ELF-1 (cell line): Measurements from ENCODE around the gene ADCY5.

Source experiments
- DNase-seq: peaks from one replicate; pipeline ENCODE4 v3.0.0-alpha.2; 2016; ENCODE audit warnings: low read depth, low spot score

Gene ADCY5

DNA sequence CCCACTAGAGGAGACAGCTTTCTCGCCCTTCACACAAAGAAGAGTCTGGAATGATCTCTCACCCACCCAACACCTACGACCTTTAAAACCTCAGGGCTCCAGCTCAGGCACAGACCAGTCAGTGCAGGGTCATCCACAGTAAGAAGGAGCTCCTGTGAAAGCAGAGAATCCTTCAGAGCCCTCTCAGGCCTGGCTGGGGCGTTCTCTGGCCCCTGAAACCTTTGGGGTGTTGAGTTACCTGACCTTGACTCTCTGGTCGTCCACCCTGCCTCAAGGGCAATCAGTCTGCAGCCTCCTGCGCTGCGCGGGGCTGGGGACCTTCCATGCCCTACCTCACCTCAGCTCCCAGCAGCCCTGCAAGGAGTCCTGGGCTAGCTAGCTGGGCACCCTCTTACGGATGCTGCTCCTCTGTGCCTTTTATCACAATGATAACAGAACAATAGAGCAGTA, 106.2 kb downstream of the ADCY5 start:
- no peak for DNase-seq

- DNase-seq = no peak
These were observed 106.8 kb downstream of the ADCY5 start for GRCh38 chr3:123341871-123342630.

GRCh38 chr3:123340336-123340735, 108.6 kb downstream of the ADCY5 start:
- DNase-seq = no peak

GRCh38 chr3:123339302-123339701, 109.6 kb downstream of the ADCY5 start:
- DNase-seq = no peak

DNA sequence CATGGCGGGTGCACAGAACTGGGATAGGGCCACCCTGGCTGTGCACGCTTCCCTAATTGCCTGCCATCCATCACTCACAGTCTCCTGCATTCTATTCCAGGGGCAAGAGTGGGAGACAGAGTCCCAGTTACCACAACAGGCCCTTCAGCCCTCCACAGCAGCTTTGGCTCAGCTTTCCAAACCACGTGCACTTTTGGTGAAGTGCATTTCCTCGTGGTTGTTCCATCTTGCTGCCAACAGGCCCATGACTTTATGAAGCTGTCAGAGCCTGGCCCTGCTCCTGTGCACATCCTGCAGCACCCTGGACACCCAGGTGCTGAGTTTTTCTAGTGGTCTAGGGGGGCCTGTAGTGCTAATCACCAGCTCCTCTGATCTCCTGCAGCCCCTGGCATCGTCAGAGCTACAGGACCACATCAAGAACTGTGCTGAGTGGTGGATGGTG, 110.2 kb downstream of the ADCY5 start:
- DNase-seq = no peak

DNA sequence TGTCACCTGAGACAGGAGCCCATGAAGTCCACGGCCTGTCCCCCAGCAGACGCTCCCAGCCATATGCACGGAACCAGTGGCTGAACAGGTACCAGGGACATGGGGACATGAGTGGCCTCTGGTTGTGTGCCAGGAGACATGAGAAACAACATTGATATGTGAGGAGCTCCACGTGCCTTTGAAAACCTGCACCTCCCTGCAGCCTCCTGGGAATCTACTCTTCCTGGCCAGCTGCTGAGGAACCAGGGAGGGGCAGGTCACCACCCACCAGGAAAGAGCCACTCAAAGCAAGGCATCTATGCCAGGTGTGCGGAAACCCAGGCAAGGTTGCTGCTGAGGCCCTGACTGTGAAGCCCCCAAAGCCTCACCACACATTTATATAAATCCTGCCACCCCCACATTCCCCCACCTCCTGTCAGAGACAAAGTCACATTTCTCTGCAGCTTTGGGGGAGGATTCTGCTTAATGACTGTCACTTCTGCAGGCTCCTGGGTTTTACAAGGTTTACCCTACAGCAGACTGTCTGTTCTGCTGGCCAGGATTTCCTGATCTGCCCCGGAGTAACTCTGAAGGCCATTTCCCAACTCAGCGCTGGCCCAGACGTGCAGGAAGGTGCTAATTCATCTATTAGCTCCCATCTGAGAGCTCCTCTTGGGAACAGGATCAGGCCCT, 110.8 kb downstream of the ADCY5 start:
- no peak for DNase-seq

DNA sequence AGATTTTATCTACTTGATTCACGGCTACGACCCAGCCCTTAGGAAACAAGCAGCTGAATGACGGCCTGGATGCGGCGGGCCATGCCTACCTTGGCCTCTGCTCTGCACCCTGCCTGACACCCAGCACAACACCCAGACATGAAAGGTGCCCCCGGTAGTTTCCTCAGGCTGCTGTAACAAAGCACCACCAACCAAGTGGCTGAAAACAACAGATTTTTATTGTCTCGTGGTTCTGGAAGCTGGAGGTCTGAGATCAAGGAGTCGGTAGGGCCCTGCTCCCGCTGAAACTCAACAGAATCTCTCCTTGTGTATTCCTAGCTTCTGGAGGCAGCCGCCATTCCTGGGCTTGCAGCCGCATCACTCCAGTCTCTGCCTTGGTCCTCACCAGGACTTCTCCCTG, 111.7 kb downstream of the ADCY5 start:
- DNase-seq = no peak

- no peak for DNase-seq
These were observed 112.4 kb downstream of the ADCY5 start for GRCh38 chr3:123336441-123336851.

GRCh38 chr3:123336001-123336400, 112.9 kb downstream of the ADCY5 start:
- DNase-seq = no peak

GRCh38 chr3:123335007-123335670, 113.8 kb downstream of the ADCY5 start:
- DNase-seq = peak; percentile 12

DNA sequence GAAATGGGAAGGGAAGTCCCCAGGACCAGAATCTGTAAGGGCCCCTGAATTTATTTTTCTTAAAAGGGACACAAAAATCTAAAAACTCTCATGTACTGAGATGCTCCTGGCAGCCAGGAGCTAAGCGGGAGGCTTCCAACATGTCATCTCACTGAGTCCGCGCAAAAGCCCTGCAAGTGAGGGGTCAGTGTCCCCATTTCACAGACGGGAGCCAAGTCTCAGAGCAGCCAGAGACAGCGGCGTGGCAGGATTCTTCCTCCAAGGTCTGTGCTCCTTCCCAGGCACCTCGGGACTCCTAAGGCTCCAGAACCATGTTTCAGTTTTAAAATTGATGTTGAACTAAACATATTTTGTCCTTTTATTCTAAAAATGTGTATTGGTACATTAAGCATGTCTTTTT, 114.8 kb downstream of the ADCY5 start:
- DNase-seq = no peak

GRCh38 chr3:123333401-123333800, 115.5 kb downstream of the ADCY5 start:
- peak; percentile 28 for DNase-seq

GRCh38 chr3:123332124-123332641, 116.7 kb downstream of the ADCY5 start:
- DNase-seq = peak; percentile 55

GRCh38 chr3:123331651-123332050, 117.2 kb downstream of the ADCY5 start:
- no peak for DNase-seq

- DNase-seq = peak; percentile 61
These were observed 117.9 kb downstream of the ADCY5 start for GRCh38 chr3:123331006-123331405.

DNA sequence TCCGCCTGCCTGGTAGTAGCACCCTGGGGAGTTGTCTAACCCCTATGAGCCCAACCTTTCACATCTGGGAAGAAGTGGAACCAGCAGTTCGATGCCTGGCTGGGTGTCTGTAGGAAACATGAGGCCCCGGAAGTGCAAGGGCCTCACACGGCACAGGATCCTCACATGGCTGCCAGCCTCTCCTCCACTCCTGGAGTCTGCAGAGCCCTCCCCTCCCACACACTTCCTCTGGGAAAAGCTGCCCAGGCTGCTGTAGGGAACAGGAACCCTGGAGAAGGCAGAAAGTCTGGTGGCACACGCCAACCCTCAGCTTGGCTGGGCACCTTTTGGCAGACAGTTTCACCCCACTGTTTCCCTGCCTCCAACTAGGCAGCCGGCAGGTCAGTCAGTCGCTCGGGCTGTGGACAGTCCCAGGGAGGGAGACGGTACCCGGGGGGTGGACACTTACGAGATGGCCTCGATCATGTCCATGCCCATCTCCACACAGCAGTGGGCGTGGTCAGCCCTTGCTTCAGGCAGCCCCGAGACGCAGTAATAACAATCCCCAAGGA, 118.4 kb downstream of the ADCY5 start:
- DNase-seq = no peak

DNA sequence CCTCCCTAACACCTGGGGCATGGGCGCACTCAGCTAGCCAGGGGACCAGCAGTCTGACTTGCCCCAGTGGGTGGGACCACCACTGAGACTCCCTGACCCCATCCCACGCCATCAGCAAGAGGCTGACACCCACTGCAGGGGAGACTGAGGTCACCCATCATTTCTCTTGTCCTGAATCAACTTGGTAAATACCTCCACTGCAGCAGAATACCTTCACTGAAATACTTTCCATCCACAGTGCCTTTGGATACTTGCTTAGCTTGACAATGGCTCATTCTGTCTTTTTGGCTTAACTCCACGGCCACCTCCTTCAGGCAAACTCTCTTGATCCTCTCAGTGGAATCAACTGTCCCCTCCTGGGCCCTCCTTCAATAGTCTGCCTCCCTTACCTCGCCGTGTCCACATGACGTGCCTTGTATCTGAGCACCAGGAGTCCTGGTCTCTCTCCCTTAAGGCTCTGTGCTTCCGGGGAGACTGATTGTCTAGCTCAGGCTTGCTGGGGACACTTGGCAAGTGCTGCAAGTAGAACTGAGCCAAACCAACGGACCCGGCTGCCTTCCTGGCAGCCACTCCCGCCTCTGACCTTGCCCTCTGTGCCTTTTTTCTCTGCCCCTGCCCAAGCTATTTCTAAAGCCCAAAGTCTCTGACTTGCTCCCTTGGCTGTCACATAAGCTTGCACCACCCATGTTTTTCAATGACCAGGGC, 119.1 kb downstream of the ADCY5 start:
- no peak for DNase-seq

DNA sequence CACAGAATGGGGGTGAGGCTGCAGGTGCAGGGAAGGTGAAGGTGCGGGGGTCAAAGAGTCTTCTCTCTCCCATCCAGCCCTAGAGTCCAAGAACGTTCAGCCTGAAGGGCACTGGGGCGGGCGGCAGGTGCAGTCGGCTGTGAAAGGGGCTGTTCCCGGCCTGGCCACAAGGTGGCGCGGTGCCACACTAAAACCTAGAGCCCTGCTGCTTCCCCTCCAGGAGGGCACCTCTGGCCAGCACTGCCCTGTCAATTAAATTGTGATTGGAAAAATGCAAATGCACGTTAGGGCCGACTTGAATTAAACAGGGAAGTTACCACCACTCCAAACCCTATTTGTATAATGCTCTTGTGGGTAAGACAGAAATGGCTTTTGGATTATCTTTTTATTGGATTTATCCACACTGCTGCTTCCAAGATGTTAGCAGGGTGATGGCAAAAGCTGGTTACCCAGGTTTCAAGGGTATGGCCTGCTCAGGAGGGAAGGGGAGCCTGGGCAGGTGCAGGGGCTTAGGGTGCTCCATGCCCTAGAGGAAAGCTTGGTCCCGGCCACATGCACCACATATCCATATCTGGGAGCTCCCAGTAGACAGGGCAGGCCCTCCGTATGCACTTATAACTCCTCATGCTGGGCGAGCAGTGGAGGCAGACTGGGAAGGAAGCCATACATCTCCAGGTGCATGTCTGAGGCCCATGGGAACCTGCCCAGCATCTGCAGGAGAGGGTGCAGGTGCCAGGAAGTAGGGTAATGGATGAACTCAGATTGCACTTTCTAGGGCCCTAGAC, 119.8 kb downstream of the ADCY5 start:
- peak; percentile 91 for DNase-seq

DNA sequence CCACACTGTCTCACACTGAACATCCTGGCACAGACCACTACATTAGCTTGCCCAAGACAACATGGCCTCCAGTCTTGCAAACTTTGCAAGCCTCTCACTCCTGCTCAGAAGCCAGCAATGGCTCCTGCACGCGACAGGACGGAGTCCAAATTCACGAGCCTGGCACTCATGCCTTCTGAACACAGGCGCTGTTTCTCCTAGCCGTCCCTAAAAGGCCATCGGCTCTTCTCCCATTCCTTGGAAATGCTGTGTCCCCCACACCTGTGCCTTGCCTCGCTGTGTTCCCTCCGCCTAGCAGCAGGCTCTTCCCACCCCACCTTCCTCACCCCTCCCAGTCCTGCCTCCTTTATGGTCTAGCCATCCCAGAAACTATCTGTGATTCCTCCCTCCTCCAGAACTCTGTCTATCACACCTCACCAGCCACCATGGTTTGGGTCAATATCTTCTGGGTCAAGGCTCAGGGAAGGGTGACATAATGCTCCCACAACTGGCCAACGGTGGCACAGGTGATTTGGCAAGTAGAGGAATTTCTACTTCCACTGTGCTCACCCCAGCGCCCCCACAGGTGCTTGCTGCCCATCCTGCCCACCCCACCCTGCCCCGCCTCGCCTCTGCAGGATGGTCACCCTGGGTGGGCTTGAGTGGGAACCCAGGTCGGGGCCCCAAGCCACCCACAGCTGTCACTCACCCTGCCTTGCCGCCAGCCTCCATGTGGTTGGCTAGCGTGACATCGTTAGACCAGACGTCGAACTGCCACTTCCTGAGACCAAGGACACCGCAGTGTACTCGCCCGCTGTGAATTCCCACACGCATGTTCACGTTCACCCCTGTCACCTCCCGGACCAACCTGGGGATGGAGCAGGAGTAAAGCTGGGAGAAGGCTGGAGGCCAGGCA, 120.7 kb downstream of the ADCY5 start:
- DNase-seq = no peak

GRCh38 chr3:123327480-123327879, 121.4 kb downstream of the ADCY5 start:
- no peak for DNase-seq
